ENCODE measurements around the gene SPOCK1. TPM values are rescaled to one million over a fixed set of nuclear protein-coding genes. Genes with fewer than 3 reads are reported as not detected.

SPOCK1 gene
- total RNA-seq, 1 experiment from 2014 or later, result 9.8 TPM

GRCh38 chr5:137231540-137231939 lies 267.6 kb downstream of the SPOCK1 start:
- Histone ChIP-seq H3K4me2 (ENCODE audit: low read length) (no peak overlapping the region), H2AFZ (ENCODE audit: low read length) (no peak overlapping the region), H3K4me1 (ENCODE audit: insufficient read depth, low read length) (peaks cover 36% of the 10 kb centered on the region), H3K9ac (ENCODE audit: low read length) (no peak overlapping the region), H3F3A (ENCODE audit: low read length, unreplicated experiment) (no peaks in the 10 kb centered on the region), H3K4me3 (ENCODE audit: low read length) (no peak overlapping the region), H3K9me2 (replicated peaks; ENCODE audit: low read length) (no peaks in the 10 kb centered on the region), H3K79me2 (ENCODE audit: low read length) (no peaks in the 10 kb centered on the region), H4K20me1 (ENCODE audit: low read length) (no peaks in the 10 kb centered on the region), H3K9me3 (ENCODE audit: low read length) (no peaks in the 10 kb centered on the region), H3K27me3 (ENCODE audit: low read length) (no peaks in the 10 kb centered on the region), H3K36me3 (ENCODE audit: low read depth, low read length) (no peaks in the 10 kb centered on the region), H3K27ac (ENCODE audit: low read length) (0 out of 2 replicates have a peak overlapping the region, but pooled peaks have one; percentile 2)
- ChIA-PET CTCF (no interaction called here), POLR2A (ENCODE audit: unreplicated experiment) (no interaction called here)
- TF ChIP-seq EZH2phosphoT487 (IDR thresholded peaks at IDR 0.05; ENCODE audit: borderline replicate concordance, low read length), result no peak
- ATAC-seq (no peak), DNase-seq (peak; percentile 69)
- BruUV-seq (replicated peaks), result no TSS peak
- intact Hi-C loops (cut with micrococcal nuclease), result no loop called here

GRCh38 chr5:137228816-137229215 lies 270.3 kb downstream of the SPOCK1 start:
- H3F3A ChIP-seq (ENCODE audit: low read length, unreplicated experiment), result no peaks in the 10 kb centered on the region
- no peak overlapping the region for H3K27ac ChIP-seq (ENCODE audit: low read length)
- intact Hi-C loops (cut with micrococcal nuclease), result no loop called here
- TF ChIP-seq CTCF (conservative IDR thresholded peaks at IDR 0.05; ENCODE audit: low read depth, low read length) (no peak), EZH2phosphoT487 (IDR thresholded peaks at IDR 0.05; ENCODE audit: borderline replicate concordance, low read length) (no peak), EZH2 (IDR thresholded peaks at IDR 0.05; ENCODE audit: low read length, unreplicated experiment) (no peak)
- H3K4me2 ChIP-seq (ENCODE audit: low read length), result no peak overlapping the region
- CTCF ChIA-PET, result no interaction called here
- H3K9ac ChIP-seq (ENCODE audit: low read length), result no peak overlapping the region
- no peaks in the 10 kb centered on the region for H3K79me2 ChIP-seq (ENCODE audit: low read length)
- H3K9me2 ChIP-seq (replicated peaks; ENCODE audit: low read length), result no peaks in the 10 kb centered on the region
- no peak for ATAC-seq
- H3K36me3 ChIP-seq (ENCODE audit: low read depth, low read length), result no peaks in the 10 kb centered on the region
- H4K20me1 ChIP-seq (ENCODE audit: low read length), result no peaks in the 10 kb centered on the region
- peaks cover 10% of the 10 kb centered on the region for H3K4me1 ChIP-seq (ENCODE audit: insufficient read depth, low read length)
- no peak overlapping the region for H2AFZ ChIP-seq (ENCODE audit: low read length)
- no peaks in the 10 kb centered on the region for H3K27me3 ChIP-seq (ENCODE audit: low read length)
- POLR2A ChIA-PET (ENCODE audit: unreplicated experiment), result no interaction called here
- H3K4me3 ChIP-seq (ENCODE audit: low read length), result no peak overlapping the region
- no TSS peak for BruUV-seq (replicated peaks)
- no peaks in the 10 kb centered on the region for H3K9me3 ChIP-seq (ENCODE audit: low read length)
- DNase-seq, result no peak

GRCh38 chr5:137226081-137226480 lies 273.0 kb downstream of the SPOCK1 start:
- Histone ChIP-seq H4K20me1 (ENCODE audit: low read length) (no peaks in the 10 kb centered on the region), H3K79me2 (ENCODE audit: low read length) (no peaks in the 10 kb centered on the region), H3K36me3 (ENCODE audit: low read depth, low read length) (no peaks in the 10 kb centered on the region), H3K9me3 (ENCODE audit: low read length) (no peaks in the 10 kb centered on the region), H3K9ac (ENCODE audit: low read length) (no peak overlapping the region), H3K27me3 (ENCODE audit: low read length) (no peaks in the 10 kb centered on the region), H3K9me2 (replicated peaks; ENCODE audit: low read length) (no peaks in the 10 kb centered on the region), H3F3A (ENCODE audit: low read length, unreplicated experiment) (no peaks in the 10 kb centered on the region), H3K27ac (ENCODE audit: low read length) (no peak overlapping the region), H3K4me3 (ENCODE audit: low read length) (no peak overlapping the region), H2AFZ (ENCODE audit: low read length) (no peak overlapping the region), H3K4me2 (ENCODE audit: low read length) (no peak overlapping the region), H3K4me1 (ENCODE audit: insufficient read depth, low read length) (0 out of 2 replicates have a peak, but pooled peaks cover under 1% of the 10 kb centered on the region)
- intact Hi-C loops (cut with micrococcal nuclease), result no loop called here
- POLR2A ChIA-PET (ENCODE audit: unreplicated experiment), result no interaction called here
- BruUV-seq (replicated peaks), result no TSS peak
- CTCF ChIA-PET, result no interaction called here
- ATAC-seq (no peak), DNase-seq (no peak)
- no peak for TF ChIP-seq CTCF (conservative IDR thresholded peaks at IDR 0.05; ENCODE audit: low read depth, low read length)
- TF ChIP-seq EZH2 (IDR thresholded peaks at IDR 0.05; ENCODE audit: low read length, unreplicated experiment), result no peak
- no peak for TF ChIP-seq EZH2phosphoT487 (IDR thresholded peaks at IDR 0.05; ENCODE audit: borderline replicate concordance, low read length)
